Type B pancreatic cell (in vitro differentiated cells): ENCODE measurements around the gene EDA. TPM values are rescaled to one million over a fixed set of nuclear protein-coding genes. Genes with fewer than 3 reads are reported as not detected.

Experiments
- DNase-seq: peaks from one replicate; pipeline ENCODE4 v3.0.0; 2021; ENCODE audit warnings: mixed read lengths; ENCODE audit not compliant: unreplicated experiment; ENCODE audit errors: extremely low spot score
- H3K27ac Mint-ChIP-seq: 2 replicates; pipeline ENCODE4 v1.8.0; 2021; ENCODE audit warnings: mild to moderate bottlenecking, mixed read lengths
- H3K27me3 Mint-ChIP-seq: 2 replicates; pipeline ENCODE4 v1.8.0; 2021; ENCODE audit warnings: mixed read lengths
- H3K36me3 Mint-ChIP-seq: 2 replicates; pipeline ENCODE4 v1.8.0; 2021; ENCODE audit warnings: mixed read lengths
- H3K4me1 Mint-ChIP-seq: one replicate; pipeline ENCODE4 v1.8.0; 2021; ENCODE audit warnings: mixed read lengths; ENCODE audit not compliant: unreplicated experiment
- H3K4me3 Mint-ChIP-seq: 2 replicates; pipeline ENCODE4 v1.8.0; 2021; ENCODE audit warnings: mild to moderate bottlenecking, mixed read lengths
- H3K9me3 Mint-ChIP-seq: 2 replicates; pipeline ENCODE4 v1.8.0; 2021; ENCODE audit warnings: mixed read lengths
- CTCF ChIP-seq: fragments of 200-600 bp; sonication (generic); conservative IDR thresholded peaks from 2 replicates; pipeline ENCODE4 v1.5.0; 2021; ENCODE audit warnings: antibody characterized with exemption, mild to moderate bottlenecking
- total RNA-seq: library from RNA; stranded (reverse); gene quantifications from 2 replicates; pipeline ENCODE4 v1.2.1, GENCODE V29; 2021; ENCODE audit warnings: low replicate concordance

EDA gene
- total RNA-seq, 1 donor from 2014 or later: 4.4 TPM

GRCh38 chrX:70001269-70001668 lies 385.4 kb downstream of the EDA start:
- no peak for DNase-seq
- no peaks in the 10 kb centered on the region for H3K4me1 Mint-ChIP-seq
- TF ChIP-seq CTCF: no peak
- H3K27me3 Mint-ChIP-seq: no peaks in the 10 kb centered on the region
- no peak overlapping the region for H3K27ac Mint-ChIP-seq
- no peaks in the 10 kb centered on the region for H3K9me3 Mint-ChIP-seq
- H3K4me3 Mint-ChIP-seq: no peak overlapping the region
- H3K36me3 Mint-ChIP-seq: no peaks in the 10 kb centered on the region

DNA sequence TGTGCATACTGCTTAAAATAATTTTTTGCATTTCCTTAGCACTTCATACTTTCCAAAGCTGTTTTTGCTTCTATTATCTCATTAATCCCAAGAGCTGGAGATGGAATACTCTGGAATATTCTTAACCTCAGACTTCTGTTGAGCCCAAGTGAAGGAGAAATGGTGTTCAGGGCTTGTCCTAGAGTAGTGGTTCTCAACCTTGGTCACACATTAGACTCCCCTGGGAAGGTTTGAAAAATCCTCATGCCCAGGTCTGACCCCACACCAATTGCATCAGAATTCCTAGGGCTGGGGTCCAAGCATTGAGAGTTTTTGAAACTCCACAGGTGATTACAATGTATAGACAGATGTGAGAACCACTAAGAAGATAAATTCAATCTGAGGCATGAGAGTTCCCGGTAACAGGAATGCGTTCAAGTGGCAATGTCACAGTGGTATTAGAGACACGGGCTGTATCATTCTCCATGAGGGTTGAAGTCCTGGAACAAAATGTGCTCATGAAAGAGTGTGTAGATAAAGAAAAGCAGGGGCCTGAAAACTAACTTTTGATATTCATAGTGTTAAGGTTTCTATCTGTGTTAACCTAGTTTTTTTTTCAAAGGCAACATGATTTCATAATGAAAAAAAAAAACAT lies 385.9 kb downstream of the EDA start:
- Mint-ChIP-seq H3K36me3 (no peaks in the 10 kb centered on the region), H3K4me3 (no peak overlapping the region)

DNA sequence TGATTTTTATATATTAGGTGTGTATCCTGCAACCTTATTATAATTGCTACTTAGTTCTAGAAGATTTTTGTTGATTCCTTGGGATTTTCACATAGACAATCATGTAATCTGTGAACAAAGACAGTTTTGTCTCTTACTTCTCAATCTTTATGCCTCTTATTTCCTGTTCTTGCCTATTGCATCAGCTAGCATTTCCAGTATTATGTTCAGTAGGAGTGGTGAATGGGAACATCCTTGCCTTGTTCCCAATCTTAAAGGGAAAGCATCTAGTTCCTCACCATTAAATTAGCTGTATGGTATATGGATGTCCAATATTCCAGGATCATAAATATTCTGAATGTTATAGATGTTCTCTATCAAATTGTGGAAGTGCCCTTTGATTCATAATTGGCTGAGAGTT lies 392.0 kb downstream of the EDA start:
- no peak for TF ChIP-seq CTCF
- Mint-ChIP-seq H3K4me3 (no peak overlapping the region), H3K4me1 (no peaks in the 10 kb centered on the region), H3K27me3 (no peaks in the 10 kb centered on the region), H3K27ac (no peak overlapping the region), H3K36me3 (no peaks in the 10 kb centered on the region), H3K9me3 (no peaks in the 10 kb centered on the region)
- DNase-seq: no peak

More for the DNA sequence above, 385.9 kb downstream of the EDA start:
- no peak overlapping the region for H3K27ac Mint-ChIP-seq
- no peak for DNase-seq
- H3K9me3 Mint-ChIP-seq: no peaks in the 10 kb centered on the region
- H3K4me1 Mint-ChIP-seq: no peaks in the 10 kb centered on the region
- no peak for TF ChIP-seq CTCF
- no peaks in the 10 kb centered on the region for H3K27me3 Mint-ChIP-seq

- Mint-ChIP-seq H3K36me3 (no peaks in the 10 kb centered on the region), H3K27me3 (no peaks in the 10 kb centered on the region), H3K27ac (no peak overlapping the region), H3K4me1 (no peaks in the 10 kb centered on the region), H3K9me3 (no peaks in the 10 kb centered on the region), H3K4me3 (no peak overlapping the region)
- DNase-seq: no peak
- TF ChIP-seq CTCF: no peak
Measured at GRCh38 chrX:70009049-70009448, 393.1 kb downstream of the EDA start.

- Mint-ChIP-seq H3K27me3 (no peaks in the 10 kb centered on the region), H3K4me3 (no peak overlapping the region), H3K36me3 (no peaks in the 10 kb centered on the region), H3K9me3 (no peaks in the 10 kb centered on the region), H3K27ac (no peak overlapping the region), H3K4me1 (no peaks in the 10 kb centered on the region)
- no peak for DNase-seq
- no peak for TF ChIP-seq CTCF
Measured at GRCh38 chrX:70009970-70010369, 394.1 kb downstream of the EDA start.

- no peak for TF ChIP-seq CTCF
- no peaks in the 10 kb centered on the region for H3K9me3 Mint-ChIP-seq
- H3K27me3 Mint-ChIP-seq: no peaks in the 10 kb centered on the region
- no peak for DNase-seq
- no peak overlapping the region for H3K4me3 Mint-ChIP-seq
- no peaks in the 10 kb centered on the region for H3K4me1 Mint-ChIP-seq
- no peaks in the 10 kb centered on the region for H3K36me3 Mint-ChIP-seq
- no peak overlapping the region for H3K27ac Mint-ChIP-seq
Measured at GRCh38 chrX:70012756-70013155, 396.8 kb downstream of the EDA start.
